Activated CD8-positive, alpha-beta T cell treated with anti-CD3 and anti-CD28 coated beads for 36 hours (primary cell): ENCODE results near the gene ANKRD10. TPM values are rescaled to one million over a fixed set of nuclear protein-coding genes. Genes with fewer than 3 reads are reported as not detected.
A peak's percentile ranks its signal among the peaks of the same experiment; 100 is the strongest.

ENCODE experiments used
- ATAC-seq: fragments of 200-7000 bp; cut with Tn5 transposase; one replicate; pipeline ENCODE4 v1.10.0; 2021; ENCODE audit warnings: mild to moderate bottlenecking, moderate library complexity
- CTCF ChIA-PET: fragments of 350-600 bp; sonication (Branson Sonifier 250); formaldehyde crosslinking; loops from one replicate; lab custom pipeline; 2021; ENCODE audit warnings: antibody characterized with exemption; lab: Charles Lee
- POLR2A ChIA-PET: fragments of 350-600 bp; sonication (Branson Sonifier 250); formaldehyde crosslinking; loops from one replicate; lab custom pipeline; 2021; ENCODE audit warnings: antibody characterized with exemption; lab: Charles Lee
- DNase-seq: peaks from one replicate; pipeline ENCODE4 v3.0.0-alpha.2; 2020
- H3K27ac Mint-ChIP-seq: one replicate; pipeline ENCODE4 v1.8.0; 2021; ENCODE audit warnings: mild to moderate bottlenecking, mixed read lengths
- H3K27me3 Mint-ChIP-seq: one replicate; pipeline ENCODE4 v1.8.0; 2021; ENCODE audit warnings: mixed read lengths
- H3K36me3 Mint-ChIP-seq: one replicate; pipeline ENCODE4 v1.8.0; 2021; ENCODE audit warnings: low read depth, mixed read lengths
- H3K4me1 Mint-ChIP-seq: one replicate; pipeline ENCODE4 v1.8.0; 2021; ENCODE audit warnings: low read depth, mixed read lengths
- H3K4me3 Mint-ChIP-seq: one replicate; pipeline ENCODE4 v1.8.0; 2021; ENCODE audit warnings: mild to moderate bottlenecking, moderate library complexity, mixed read lengths
- H3K9me3 Mint-ChIP-seq: one replicate; pipeline ENCODE4 v1.8.0; 2021; ENCODE audit warnings: mixed read lengths
- intact Hi-C: fragments of 100-400 bp; cut with micrococcal nuclease; formaldehyde crosslinking; loops from one replicate; pipeline ENCODE4 v1.10.0; 2022
- total RNA-seq, 2 experiments: library from RNA; stranded (reverse); gene quantifications; one replicate each; pipeline ENCODE4 v1.2.3, GENCODE V29; 2021
- TF ChIP-seq, protein P1 (sequence below): fragments of 200-600 bp; IDR thresholded peaks from one replicate; pipeline ENCODE4 v1.8.0; 2022; ENCODE audit warnings: antibody characterized with exemption, mild to moderate bottlenecking

ANKRD10 gene
- total RNA-seq, 2 experiments from 2014 or later, result 81.6 to 86.1 TPM

DNA sequence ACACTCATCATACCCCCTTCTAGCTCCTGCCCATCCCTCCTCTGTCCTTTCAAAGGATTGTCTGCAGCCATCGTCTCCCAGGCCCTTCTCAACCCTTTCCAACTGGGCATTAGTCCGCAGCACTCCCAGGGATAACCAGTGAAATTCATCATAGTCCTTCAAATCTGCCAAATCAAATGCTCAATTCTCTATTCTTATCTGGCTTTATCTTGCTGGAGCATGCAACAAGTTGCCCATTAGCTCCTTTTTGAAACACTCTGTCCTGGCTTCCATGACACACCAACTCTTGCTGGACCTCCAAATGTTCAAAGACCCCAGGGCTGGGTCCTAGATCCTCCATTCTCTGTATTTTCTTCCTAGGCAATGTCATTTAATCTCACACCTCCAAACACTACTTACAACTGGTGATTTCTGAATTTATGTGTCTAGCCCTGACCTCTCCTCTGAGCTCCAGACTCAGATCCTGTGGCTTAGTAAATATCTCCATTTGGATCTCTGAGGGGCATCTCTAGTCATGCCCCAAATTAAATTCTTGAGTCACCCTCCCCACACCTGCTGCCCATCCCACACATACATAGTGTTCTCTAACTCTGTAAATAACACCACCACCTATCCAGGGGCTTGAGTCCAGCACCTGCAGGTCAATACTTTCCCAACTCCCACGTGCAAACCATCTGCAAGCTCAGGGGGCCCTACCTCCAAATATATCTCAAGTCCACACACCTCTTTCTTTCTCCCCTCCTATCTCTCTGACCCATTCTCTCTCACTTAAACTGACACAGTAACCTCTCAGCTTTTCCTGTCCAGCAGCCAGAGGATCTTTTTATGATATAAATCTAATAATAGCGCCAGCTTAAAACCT, 9.1 kb upstream of the ANKRD10 start:
- no peaks in the 10 kb centered on the region for H3K36me3 Mint-ChIP-seq
- H3K27ac Mint-ChIP-seq, result no peak overlapping the region
- intact Hi-C loops, result no loop called here
- CTCF ChIA-PET, result interaction anchor here (1.0 to 1.4 kb wide), 2 partner anchors 9 to 279 kb away, joined by 3 to 6 read pairs; no protein-coding TSS in a partner anchor
- no peak for ATAC-seq
- peaks cover 17% of the 10 kb centered on the region for H3K4me1 Mint-ChIP-seq
- POLR2A ChIA-PET, result interaction anchor here (1.6 kb wide), 1 partner anchor 9 kb away, joined by 4 read pairs; no protein-coding TSS in a partner anchor
- H3K4me3 Mint-ChIP-seq, result no peak overlapping the region
- peaks cover 50% of the 10 kb centered on the region for H3K27me3 Mint-ChIP-seq
- DNase-seq, result no peak
- TF ChIP-seq, protein P1, sequence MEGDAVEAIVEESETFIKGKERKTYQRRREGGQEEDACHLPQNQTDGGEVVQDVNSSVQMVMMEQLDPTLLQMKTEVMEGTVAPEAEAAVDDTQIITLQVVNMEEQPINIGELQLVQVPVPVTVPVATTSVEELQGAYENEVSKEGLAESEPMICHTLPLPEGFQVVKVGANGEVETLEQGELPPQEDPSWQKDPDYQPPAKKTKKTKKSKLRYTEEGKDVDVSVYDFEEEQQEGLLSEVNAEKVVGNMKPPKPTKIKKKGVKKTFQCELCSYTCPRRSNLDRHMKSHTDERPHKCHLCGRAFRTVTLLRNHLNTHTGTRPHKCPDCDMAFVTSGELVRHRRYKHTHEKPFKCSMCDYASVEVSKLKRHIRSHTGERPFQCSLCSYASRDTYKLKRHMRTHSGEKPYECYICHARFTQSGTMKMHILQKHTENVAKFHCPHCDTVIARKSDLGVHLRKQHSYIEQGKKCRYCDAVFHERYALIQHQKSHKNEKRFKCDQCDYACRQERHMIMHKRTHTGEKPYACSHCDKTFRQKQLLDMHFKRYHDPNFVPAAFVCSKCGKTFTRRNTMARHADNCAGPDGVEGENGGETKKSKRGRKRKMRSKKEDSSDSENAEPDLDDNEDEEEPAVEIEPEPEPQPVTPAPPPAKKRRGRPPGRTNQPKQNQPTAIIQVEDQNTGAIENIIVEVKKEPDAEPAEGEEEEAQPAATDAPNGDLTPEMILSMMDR, result no peak
- H3K9me3 Mint-ChIP-seq, result no peaks in the 10 kb centered on the region

DNA sequence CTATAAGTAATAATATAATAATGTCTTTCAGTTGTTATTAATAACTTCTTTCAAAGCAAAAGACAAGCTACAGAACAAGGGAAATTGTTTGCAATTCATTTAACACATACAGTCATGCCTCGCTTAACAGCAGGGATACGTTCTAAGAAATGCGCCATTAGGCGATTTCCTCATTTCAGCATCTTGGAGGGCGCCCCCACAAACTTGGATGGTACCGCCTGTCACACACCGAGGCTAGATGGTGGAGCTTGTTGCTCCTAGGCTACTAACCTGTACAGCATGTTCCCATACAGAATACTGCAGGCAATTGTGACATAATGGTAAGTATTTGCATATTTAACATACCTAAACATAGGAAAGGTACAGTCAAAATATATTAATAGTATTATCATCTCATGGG, 8.2 kb upstream of the ANKRD10 start:
- CTCF ChIA-PET, result interaction anchor here (1.4 kb wide), 1 partner anchor 8 kb away, joined by 6 read pairs; no protein-coding TSS in a partner anchor
- Mint-ChIP-seq H3K36me3 (no peaks in the 10 kb centered on the region), H3K4me3 (no peak overlapping the region), H3K27ac (no peak overlapping the region), H3K4me1 (peaks cover 15% of the 10 kb centered on the region), H3K27me3 (peaks cover 41% of the 10 kb centered on the region), H3K9me3 (no peaks in the 10 kb centered on the region)
- TF ChIP-seq, protein P1, result no peak
- ATAC-seq (no peak), DNase-seq (no peak)
- POLR2A ChIA-PET, result no interaction called here
- intact Hi-C loops, result no loop called here

DNA sequence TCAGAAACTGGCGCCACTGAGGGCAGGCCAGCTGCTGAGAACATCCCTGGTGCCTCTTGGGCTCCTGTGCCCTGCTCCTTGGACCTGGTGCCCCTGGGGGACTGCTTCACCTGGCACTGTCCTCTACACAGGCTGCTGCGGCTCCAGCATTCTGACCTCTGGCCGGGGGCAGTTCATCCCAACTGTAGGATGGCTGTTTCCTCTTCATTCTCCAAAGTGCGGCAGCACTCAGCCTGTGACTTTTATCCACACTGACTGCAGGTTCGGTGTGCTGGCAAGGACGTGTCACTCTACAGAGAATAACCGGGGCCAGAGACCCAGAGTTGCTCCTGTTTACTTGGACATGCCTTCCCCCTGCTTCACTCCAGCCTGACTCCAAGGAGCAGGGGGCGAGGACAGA, 7.6 kb upstream of the ANKRD10 start:
- POLR2A ChIA-PET, result no interaction called here
- Mint-ChIP-seq H3K27ac (no peak overlapping the region), H3K36me3 (peaks cover 2% of the 10 kb centered on the region), H3K4me1 (peaks cover 15% of the 10 kb centered on the region), H3K9me3 (no peaks in the 10 kb centered on the region), H3K4me3 (no peak overlapping the region), H3K27me3 (peaks cover 39% of the 10 kb centered on the region)
- TF ChIP-seq, protein P1, result no peak
- intact Hi-C loops, result no loop called here
- ATAC-seq (no peak), DNase-seq (no peak)
- CTCF ChIA-PET, result no interaction called here

DNA sequence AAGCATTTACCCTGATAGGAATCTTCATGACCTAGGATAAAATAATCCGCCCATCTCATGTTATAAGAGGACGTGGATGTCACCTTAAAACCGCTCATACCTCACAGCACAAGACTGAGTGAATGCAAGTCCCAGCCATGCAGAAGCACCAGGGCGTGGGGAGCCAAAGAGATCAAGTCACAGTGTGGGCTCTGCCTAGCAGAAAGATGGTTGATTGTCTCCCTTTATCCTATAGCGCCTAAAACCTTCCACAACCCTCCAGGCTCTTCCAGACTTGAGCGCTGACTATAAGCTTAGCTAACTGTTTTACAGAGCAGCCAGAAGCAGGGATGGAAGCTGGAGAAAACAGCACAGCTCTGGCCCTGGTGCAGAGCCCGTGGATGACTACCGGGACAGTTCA, 6.8 kb upstream of the ANKRD10 start:
- Mint-ChIP-seq H3K27me3 (peaks cover 33% of the 10 kb centered on the region), H3K27ac (no peak overlapping the region), H3K9me3 (no peaks in the 10 kb centered on the region), H3K4me1 (peaks cover 17% of the 10 kb centered on the region), H3K4me3 (no peak overlapping the region), H3K36me3 (peaks cover 2% of the 10 kb centered on the region)
- TF ChIP-seq, protein P1, result no peak
- peak; percentile 28 for ATAC-seq
- POLR2A ChIA-PET, result no interaction called here
- intact Hi-C loops, result no loop called here
- no peak for DNase-seq
- CTCF ChIA-PET, result no interaction called here

DNA sequence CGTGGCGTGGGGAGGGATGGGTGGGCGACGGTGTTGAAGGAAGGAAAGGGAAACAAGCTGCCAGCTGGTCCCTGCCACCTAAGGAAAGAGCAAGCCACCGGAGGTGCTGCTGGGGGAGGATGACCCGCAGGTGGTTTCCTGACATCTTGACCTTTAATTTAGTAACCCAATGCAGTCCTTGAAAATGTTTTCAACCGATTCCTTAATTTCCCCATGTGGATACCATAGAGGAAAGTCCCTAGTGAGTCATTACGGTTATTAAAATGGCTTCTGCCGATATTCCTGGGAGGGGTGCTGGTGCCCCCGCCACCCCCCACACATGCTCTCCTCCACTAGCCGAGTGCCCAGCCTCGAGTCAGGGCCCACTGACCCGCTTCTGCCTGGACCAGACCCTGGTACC, 6.3 kb upstream of the ANKRD10 start:
- Mint-ChIP-seq H3K9me3 (no peaks in the 10 kb centered on the region), H3K4me3 (no peak overlapping the region), H3K36me3 (peaks cover 2% of the 10 kb centered on the region), H3K4me1 (peaks cover 22% of the 10 kb centered on the region), H3K27ac (no peak overlapping the region), H3K27me3 (peaks cover 28% of the 10 kb centered on the region)
- ChIA-PET POLR2A (no interaction called here), CTCF (no interaction called here)
- ATAC-seq (peak; percentile 53), DNase-seq (peak; percentile 53)
- TF ChIP-seq, protein P1, result no peak
- intact Hi-C loops, result no loop called here
